ENCODE results near the gene PPP4R2. TPM values are rescaled to one million over a fixed set of nuclear protein-coding genes. Genes with fewer than 3 reads are reported as not detected.

Gene PPP4R2
- total RNA-seq, 4 donors from 2014 or later = 21.3 to 136 (median 62.3) TPM

GRCh38 chr3:73049319-73049718 lies 52.7 kb downstream of the PPP4R2 start:
- no peaks in the 10 kb centered on the region for H3K27me3 ChIP-seq
- H3K4me3 ChIP-seq = no peak overlapping the region
- DNase-seq = no peak
- intact Hi-C loops (cut with DNase I; ENCODE audit: low total_unique reads) = no loop called here
- no peak overlapping the region for H3K27ac ChIP-seq
- no peaks in the 10 kb centered on the region for H3K36me3 ChIP-seq
- TF ChIP-seq, protein P1, sequence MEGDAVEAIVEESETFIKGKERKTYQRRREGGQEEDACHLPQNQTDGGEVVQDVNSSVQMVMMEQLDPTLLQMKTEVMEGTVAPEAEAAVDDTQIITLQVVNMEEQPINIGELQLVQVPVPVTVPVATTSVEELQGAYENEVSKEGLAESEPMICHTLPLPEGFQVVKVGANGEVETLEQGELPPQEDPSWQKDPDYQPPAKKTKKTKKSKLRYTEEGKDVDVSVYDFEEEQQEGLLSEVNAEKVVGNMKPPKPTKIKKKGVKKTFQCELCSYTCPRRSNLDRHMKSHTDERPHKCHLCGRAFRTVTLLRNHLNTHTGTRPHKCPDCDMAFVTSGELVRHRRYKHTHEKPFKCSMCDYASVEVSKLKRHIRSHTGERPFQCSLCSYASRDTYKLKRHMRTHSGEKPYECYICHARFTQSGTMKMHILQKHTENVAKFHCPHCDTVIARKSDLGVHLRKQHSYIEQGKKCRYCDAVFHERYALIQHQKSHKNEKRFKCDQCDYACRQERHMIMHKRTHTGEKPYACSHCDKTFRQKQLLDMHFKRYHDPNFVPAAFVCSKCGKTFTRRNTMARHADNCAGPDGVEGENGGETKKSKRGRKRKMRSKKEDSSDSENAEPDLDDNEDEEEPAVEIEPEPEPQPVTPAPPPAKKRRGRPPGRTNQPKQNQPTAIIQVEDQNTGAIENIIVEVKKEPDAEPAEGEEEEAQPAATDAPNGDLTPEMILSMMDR (IDR thresholded peaks at IDR 0.05) = no peak
- TF ChIP-seq POLR2A (IDR thresholded peaks at IDR 0.05) = no peak
- peaks cover 0 to 5% of the 10 kb centered on the region in 2 donors for H3K4me1 ChIP-seq
- no peaks in the 10 kb centered on the region for H3K9me3 ChIP-seq

- TF ChIP-seq POLR2A (IDR thresholded peaks at IDR 0.05) = no peak
- TF ChIP-seq, protein P1 (IDR thresholded peaks at IDR 0.05) = no peak
- Histone ChIP-seq H3K27ac (no peak overlapping the region), H3K9me3 (no peaks in the 10 kb centered on the region), H3K27me3 (no peaks in the 10 kb centered on the region), H3K36me3 (no peaks in the 10 kb centered on the region), H3K4me1 (no peaks in the 10 kb centered on the region), H3K4me3 (no peak overlapping the region)
- no peak for DNase-seq
- intact Hi-C loops (cut with DNase I; ENCODE audit: low total_unique reads) = no loop called here
These were observed 56.2 kb downstream of the PPP4R2 start for GRCh38 chr3:73052857-73053256.

DNA sequence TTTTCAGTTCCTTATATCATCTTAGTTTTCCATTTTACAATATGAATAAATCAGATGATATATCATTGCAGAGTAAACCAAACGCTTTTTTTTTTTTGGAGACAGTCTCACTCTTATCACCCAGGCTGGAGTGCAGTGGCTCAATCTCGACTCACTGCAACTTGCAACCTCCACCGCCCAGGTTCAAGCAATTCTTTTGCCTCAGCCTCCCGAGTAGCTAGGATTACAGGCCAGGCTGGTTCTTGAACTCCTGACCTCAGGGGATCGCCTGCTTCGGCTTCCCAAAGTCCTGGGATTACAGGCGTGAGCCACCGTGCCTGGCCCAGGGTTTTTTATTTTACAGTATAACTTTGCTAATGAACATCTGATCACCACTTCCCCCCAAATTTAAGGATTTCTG lies 59.0 kb downstream of the PPP4R2 start:
- Histone ChIP-seq H3K27ac (no peak overlapping the region), H3K4me1 (no peaks in the 10 kb centered on the region), H3K4me3 (no peak overlapping the region), H3K36me3 (no peaks in the 10 kb centered on the region), H3K9me3 (no peaks in the 10 kb centered on the region), H3K27me3 (no peaks in the 10 kb centered on the region)
- intact Hi-C loops (cut with DNase I; ENCODE audit: low total_unique reads) = no loop called here
- no peak for DNase-seq
- TF ChIP-seq, protein P1 (IDR thresholded peaks at IDR 0.05) = no peak
- no peak for TF ChIP-seq POLR2A (IDR thresholded peaks at IDR 0.05)

- H3K4me1 ChIP-seq = no peaks in the 10 kb centered on the region
- no peak overlapping the region for H3K27ac ChIP-seq
These were observed 59.6 kb downstream of the PPP4R2 start for GRCh38 chr3:73056014-73056844.

DNA sequence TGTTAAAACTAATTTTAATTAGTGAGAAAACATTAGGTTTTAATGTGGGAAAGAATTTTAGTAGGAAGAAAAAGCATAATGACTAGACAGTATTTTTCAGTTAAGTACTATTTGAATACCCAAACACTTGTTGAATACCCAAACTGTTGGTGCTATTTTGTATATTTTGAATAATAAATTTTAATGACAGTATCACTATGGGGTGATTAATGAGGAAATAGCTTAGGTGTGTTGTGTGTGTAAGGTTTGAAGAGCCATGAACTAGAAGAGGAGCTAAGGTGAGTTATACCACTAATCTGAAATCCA lies 60.2 kb downstream of the PPP4R2 start:
- TF ChIP-seq POLR2A (IDR thresholded peaks at IDR 0.05) = no peak
- TF ChIP-seq, protein P1 (IDR thresholded peaks at IDR 0.05) = no peak
- no peaks in the 10 kb centered on the region for H3K9me3 ChIP-seq
- no peaks in the 10 kb centered on the region for H3K27me3 ChIP-seq
- H3K4me1 ChIP-seq = no peaks in the 10 kb centered on the region
- H3K4me3 ChIP-seq = no peak overlapping the region
- intact Hi-C loops (cut with DNase I; ENCODE audit: low total_unique reads) = no loop called here
- no peaks in the 10 kb centered on the region for H3K36me3 ChIP-seq
- no peak for DNase-seq
- no peak overlapping the region for H3K27ac ChIP-seq

More at GRCh38 chr3:73056014-73056844, 59.6 kb downstream of the PPP4R2 start:
- H3K4me3 ChIP-seq = no peak overlapping the region
- H3K9me3 ChIP-seq = no peaks in the 10 kb centered on the region
- intact Hi-C loops (cut with DNase I; ENCODE audit: low total_unique reads) = no loop called here
- H3K27me3 ChIP-seq = no peaks in the 10 kb centered on the region
- DNase-seq = no peak
- no peak for TF ChIP-seq POLR2A (IDR thresholded peaks at IDR 0.05)
- TF ChIP-seq, protein P1 (IDR thresholded peaks at IDR 0.05) = peak; percentile 45 to 57 (median 53)
- H3K36me3 ChIP-seq = no peaks in the 10 kb centered on the region
